GM19324 (cell line): ENCODE data around the gene GAPT.
"Not testable (repeated sequence)": the region's sequence is repeated elsewhere in the genome, so short reads cannot be mapped to it uniquely, and the experiment has no call there.

Experiments
- ATAC-seq: cut with Tn5 transposase; IDR thresholded peaks from one replicate; pipeline ENCODE4 v1.9.1; 2021; ENCODE audit warnings: mild to moderate bottlenecking, moderate library complexity; ENCODE audit not compliant: unreplicated experiment, low FRiP score

Gene GAPT

GRCh38 chr5:58503390-58504046 is 12.3 kb downstream of the GAPT start:
- ATAC-seq: no peak

GRCh38 chr5:58504766-58505165 is 13.5 kb downstream of the GAPT start:
- no peak for ATAC-seq

GRCh38 chr5:58505502-58505901 is 14.3 kb downstream of the GAPT start:
- no peak for ATAC-seq

DNA sequence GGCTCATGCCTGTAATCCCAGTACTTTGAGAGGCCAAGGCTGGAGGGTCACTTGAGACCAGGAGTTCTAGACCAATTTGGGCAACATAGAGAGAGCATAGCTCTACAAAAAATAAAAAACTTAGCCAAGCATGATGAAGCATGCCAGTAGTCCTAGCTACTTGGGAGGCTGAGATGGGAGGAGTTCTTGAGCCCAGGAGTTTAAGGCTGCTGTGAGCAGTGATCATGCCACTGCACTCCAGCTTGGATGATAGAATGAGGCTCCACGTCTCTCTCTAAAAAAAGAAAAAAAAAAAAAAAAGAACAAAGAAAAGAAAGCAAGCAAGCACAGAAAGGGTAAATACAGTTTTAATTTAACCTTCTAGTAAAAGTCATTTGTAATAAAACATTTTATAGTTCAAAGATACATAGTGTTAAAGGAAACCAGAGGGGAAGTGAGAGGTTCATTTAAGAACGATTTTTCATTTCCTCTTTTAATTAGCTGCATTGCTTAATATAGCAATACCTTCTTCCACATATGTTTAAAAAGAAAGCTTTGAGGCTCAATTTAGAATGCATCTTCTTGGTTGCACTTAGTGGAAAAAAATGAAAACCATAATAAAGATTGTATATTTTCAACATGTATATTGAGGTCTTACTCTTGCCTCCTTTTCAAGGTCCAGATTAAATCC is 14.9 kb downstream of the GAPT start:
- ATAC-seq: no peak

- ATAC-seq: no peak
Measured at GRCh38 chr5:58507715-58508114, 16.5 kb downstream of the GAPT start.

GRCh38 chr5:58517198-58517597 is 26.0 kb downstream of the GAPT start:
- no peak for ATAC-seq

GRCh38 chr5:58523956-58524355 is 32.7 kb downstream of the GAPT start:
- no peak for ATAC-seq

GRCh38 chr5:58524571-58524970 is 33.3 kb downstream of the GAPT start:
- no peak for ATAC-seq

- no peak for ATAC-seq
Measured at GRCh38 chr5:58530942-58531490, 39.8 kb downstream of the GAPT start.

- ATAC-seq: not testable (repeated sequence)
Measured at GRCh38 chr5:58541935-58542334, 50.7 kb downstream of the GAPT start.

DNA sequence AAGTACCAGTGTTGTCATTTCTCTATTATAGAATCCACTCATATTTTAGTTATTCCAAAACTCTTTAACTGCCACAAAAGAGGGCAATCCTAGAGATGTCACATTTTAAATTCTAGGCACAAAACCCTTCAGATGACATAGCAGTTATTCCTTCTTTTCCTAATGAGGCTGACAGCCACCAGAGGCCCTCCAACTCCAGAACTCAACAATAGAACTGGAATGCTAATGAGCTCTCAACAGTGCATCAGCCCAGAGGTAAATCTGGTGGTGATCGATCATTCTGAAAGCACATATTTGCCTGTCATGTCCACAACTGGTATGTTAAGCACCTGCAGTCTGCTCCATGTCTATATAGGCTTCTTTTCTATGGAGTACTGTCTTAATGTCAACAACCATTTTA is 51.5 kb downstream of the GAPT start:
- no peak for ATAC-seq

GRCh38 chr5:58543723-58544122 is 52.5 kb downstream of the GAPT start:
- no peak for ATAC-seq

DNA sequence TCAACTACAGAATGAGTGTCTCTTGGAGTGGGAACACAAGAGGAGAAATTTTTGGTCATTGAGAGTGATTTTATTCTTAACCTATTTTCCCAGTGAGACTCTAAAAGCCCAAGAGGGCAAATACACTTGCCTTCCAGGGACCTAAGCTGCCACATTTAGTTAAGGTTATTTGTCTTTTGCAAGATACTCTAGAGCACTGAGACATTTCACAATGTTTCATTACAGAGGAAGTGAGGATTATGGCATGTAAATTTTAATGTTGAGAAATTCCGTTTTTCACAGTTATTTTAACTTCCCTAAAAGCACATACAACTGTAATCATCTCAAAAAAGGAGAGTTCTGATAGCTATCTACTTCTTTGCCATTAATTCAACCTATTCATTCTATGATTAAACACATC is 53.0 kb downstream of the GAPT start:
- ATAC-seq: no peak

DNA sequence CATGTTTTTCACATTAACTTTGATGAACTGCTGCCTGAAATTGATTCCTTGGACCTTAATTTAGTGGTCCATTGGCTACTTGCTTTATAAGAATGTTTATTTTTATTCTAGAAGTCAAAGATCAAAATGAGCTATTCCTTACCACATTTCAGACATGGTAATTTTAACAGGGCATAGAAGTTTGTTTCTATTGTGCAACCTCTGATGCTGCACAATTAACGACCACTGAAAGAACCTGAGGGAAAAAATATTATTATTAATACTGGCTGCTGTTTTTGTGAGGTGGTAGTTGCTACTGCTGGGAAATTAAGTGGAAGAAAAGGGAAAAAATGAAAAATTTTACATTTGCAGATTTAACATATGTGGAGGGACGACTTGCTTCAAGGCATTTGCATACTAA is 53.7 kb downstream of the GAPT start:
- no peak for ATAC-seq

DNA sequence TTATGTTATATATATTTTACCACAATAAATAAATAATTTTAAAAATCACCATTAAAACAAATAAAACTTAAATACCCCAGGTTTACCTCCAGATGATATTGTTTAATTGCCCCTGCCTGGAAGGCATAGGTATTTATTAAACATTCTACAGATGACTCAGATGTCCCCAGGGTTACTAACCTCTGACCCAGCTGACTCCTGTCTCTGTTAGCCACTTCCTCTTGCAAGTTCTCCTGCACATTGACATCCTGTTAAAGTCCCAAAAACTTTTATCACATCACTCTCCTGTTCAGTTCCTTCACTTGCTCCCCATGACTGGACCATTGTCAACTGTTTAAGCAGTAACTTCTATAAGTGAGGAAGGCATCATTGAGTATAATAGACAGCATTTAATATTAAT is 54.7 kb downstream of the GAPT start:
- peak; percentile 71 for ATAC-seq
